Fibroblast of lung (primary cell): ENCODE data around the gene ANK2. TPM values are rescaled to one million over a fixed set of nuclear protein-coding genes. Genes with fewer than 3 reads are reported as not detected.
"Not testable (repeated sequence)": the region's sequence is repeated elsewhere in the genome, so short reads cannot be mapped to it uniquely, and the experiment has no call there.

Experiments used
- DNase-seq, 2 donors: peaks; one replicate each; pipeline versions ENCODE4 v3.0.0 to v3.0.0-alpha.2; 2010; ENCODE audit warnings: low read depth in 2 of 2
- H2AFZ ChIP-seq: 2 replicates; pipeline ENCODE4 v1.5.1; 2012; ENCODE audit warnings: low read length, control low read depth, inconsistent platforms
- H3K27ac ChIP-seq: 2 replicates; pipeline ENCODE4 v1.5.1; 2011; ENCODE audit warnings: low read length, control low read depth; ENCODE audit not compliant: insufficient read depth
- H3K27me3 ChIP-seq: 2 replicates; pipeline ENCODE4 v1.5.1; 2011; ENCODE audit warnings: mild to moderate bottlenecking, low read length; ENCODE audit not compliant: control insufficient read depth, insufficient read depth
- H3K36me3 ChIP-seq: 2 replicates; pipeline ENCODE4 v1.5.1; 2011; ENCODE audit warnings: low read length; ENCODE audit not compliant: control insufficient read depth, insufficient read depth
- H3K4me1 ChIP-seq: 2 replicates; pipeline ENCODE4 v1.5.1; 2011; ENCODE audit warnings: low read length; ENCODE audit not compliant: control insufficient read depth, insufficient read depth; ENCODE audit errors: extremely low read depth
- H3K4me2 ChIP-seq: 2 replicates; pipeline ENCODE4 v1.5.1; 2011; ENCODE audit warnings: low read length, control low read depth; ENCODE audit not compliant: insufficient read depth; ENCODE audit errors: extremely low read depth
- H3K4me3 ChIP-seq, 4 experiments: fragments of 200-600 bp in 1 of 4; sonication (generic) in 1 of 4; replicated peaks in 1 of 4; 2 replicates each; pipeline ENCODE4 v1.5.1; 2011 to 2016; ENCODE audit warnings: low read length in 4 of 4, low read depth in 3 of 4, mild to moderate bottlenecking in 3 of 4, control low read depth in 2 of 4, inconsistent platforms in 1 of 4, mixed read lengths in 1 of 4; ENCODE audit not compliant: insufficient read depth in 1 of 4; ENCODE audit errors: control extremely low read depth in 1 of 4
- H3K79me2 ChIP-seq: 2 replicates; pipeline ENCODE4 v1.5.1; 2012; ENCODE audit warnings: mild to moderate bottlenecking, low read length, inconsistent platforms; ENCODE audit not compliant: control insufficient read depth, insufficient read depth
- H3K9ac ChIP-seq: 2 replicates; pipeline ENCODE4 v1.5.1; 2011; ENCODE audit warnings: mild to moderate bottlenecking, low read length, control low read depth; ENCODE audit not compliant: insufficient read depth
- H3K9me3 ChIP-seq: 2 replicates; pipeline ENCODE4 v1.5.1; 2012; ENCODE audit warnings: low read depth, low read length; ENCODE audit not compliant: control insufficient read depth, insufficient read depth
- H4K20me1 ChIP-seq: 2 replicates; pipeline ENCODE4 v1.5.1; 2011; ENCODE audit warnings: low read length; ENCODE audit not compliant: control insufficient read depth, insufficient read depth; ENCODE audit errors: extremely low read depth
- EZH2 ChIP-seq: IDR thresholded peaks from 2 replicates; pipeline ENCODE4 v1.5.1; 2012; ENCODE audit warnings: low read length, control low read depth, mild to moderate bottlenecking; ENCODE audit errors: missing control alignments
- polyA plus RNA-seq, 2 donors: library from polyadenylated mRNA; depleted of rRNA in 1 of 2; stranded (reverse) in 1 of 2; unstranded in 1 of 2; fragments of >200 nt; gene quantifications; 2 replicates each; pipeline ENCODE4 v1.2.1, GENCODE V29; 2011 to 2012; ENCODE audit warnings: missing spikeins in 1 of 2
- total RNA-seq: library from RNA; depleted of rRNA; stranded (reverse); fragments of >200 nt; gene quantifications from 2 replicates; pipeline ENCODE4 v1.2.1, GENCODE V29; 2014
- TF ChIP-seq, protein P1 (sequence below), 2 donors: IDR thresholded peaks in 1 of 2; conservative IDR thresholded peaks in 1 of 2; 1 replicate in 1 of 2; 2 replicates in 1 of 2; pipeline ENCODE4 v1.5.1; 2011 to 2012; ENCODE audit warnings: low read length in 2 of 2, control low read depth in 1 of 2, inconsistent platforms in 1 of 2, low read depth in 1 of 2, mild to moderate bottlenecking in 1 of 2

Gene ANK2
- total and polyA plus RNA-seq, 2 donors (not counting 1 experiment from before 2014, with no cell fraction given), result 10.9 to 95.1 TPM

DNA sequence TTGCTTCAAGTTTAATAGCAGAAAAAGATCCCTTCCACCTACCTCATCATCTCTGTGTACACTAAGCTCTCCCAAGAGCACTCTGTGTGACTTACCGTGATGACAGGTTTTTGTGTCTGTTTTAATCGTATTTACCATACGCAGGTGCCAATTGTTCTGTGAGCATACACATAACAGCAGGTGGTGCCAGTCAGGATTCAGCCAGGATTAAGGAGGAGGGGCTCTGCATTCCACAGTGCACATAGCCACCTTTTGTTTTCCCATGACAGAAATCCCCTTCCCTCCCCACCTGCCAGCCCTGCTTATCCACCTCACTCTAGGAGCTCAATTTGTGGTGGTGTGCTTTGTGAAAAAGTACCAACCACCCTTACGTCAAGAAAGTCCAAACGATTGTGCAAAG is 14.8 kb downstream of the ANK2 start:
- Histone ChIP-seq H3K27me3 (peaks cover 3% of the 10 kb centered on the region), H2AFZ (no peak overlapping the region), H3K9me3 (no peaks in the 10 kb centered on the region), H3K36me3 (no peaks in the 10 kb centered on the region), H3K9ac (no peak overlapping the region), H3K4me2 (no peak overlapping the region), H3K4me3 (no peak overlapping the region), H3K27ac (no peak overlapping the region), H4K20me1 (no peaks in the 10 kb centered on the region), H3K4me1 (no peaks in the 10 kb centered on the region), H3K79me2 (no peaks in the 10 kb centered on the region)
- DNase-seq, result no peak
- TF ChIP-seq, protein P1, sequence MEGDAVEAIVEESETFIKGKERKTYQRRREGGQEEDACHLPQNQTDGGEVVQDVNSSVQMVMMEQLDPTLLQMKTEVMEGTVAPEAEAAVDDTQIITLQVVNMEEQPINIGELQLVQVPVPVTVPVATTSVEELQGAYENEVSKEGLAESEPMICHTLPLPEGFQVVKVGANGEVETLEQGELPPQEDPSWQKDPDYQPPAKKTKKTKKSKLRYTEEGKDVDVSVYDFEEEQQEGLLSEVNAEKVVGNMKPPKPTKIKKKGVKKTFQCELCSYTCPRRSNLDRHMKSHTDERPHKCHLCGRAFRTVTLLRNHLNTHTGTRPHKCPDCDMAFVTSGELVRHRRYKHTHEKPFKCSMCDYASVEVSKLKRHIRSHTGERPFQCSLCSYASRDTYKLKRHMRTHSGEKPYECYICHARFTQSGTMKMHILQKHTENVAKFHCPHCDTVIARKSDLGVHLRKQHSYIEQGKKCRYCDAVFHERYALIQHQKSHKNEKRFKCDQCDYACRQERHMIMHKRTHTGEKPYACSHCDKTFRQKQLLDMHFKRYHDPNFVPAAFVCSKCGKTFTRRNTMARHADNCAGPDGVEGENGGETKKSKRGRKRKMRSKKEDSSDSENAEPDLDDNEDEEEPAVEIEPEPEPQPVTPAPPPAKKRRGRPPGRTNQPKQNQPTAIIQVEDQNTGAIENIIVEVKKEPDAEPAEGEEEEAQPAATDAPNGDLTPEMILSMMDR (conservative IDR thresholded peaks at IDR 0.05 in 1 of 2, IDR thresholded peaks at IDR 0.05 in 1 of 2; ENCODE audit: low read depth in 1 of 2, low read length in 2 of 2), result no peak

DNA sequence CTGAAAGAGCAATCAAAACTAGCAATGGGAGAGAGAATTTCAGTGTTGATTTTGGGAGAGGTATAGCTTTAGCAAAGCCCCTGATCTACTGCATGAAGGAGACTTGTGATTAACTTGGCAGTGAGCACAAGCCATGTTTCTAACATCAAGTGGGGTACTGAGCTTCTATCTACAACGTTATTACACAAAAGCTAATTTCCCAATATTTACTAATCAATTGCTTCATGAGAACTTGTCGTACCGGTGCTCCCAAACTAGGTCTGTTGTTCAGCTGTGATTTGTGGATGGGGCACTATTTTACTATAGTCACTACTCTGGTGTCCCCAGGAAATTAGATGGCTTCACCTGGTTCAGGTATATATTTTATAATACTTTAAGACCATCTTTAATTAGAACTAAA is 16.2 kb downstream of the ANK2 start:
- Histone ChIP-seq H3K4me3 (no peak overlapping the region), H3K9ac (no peak overlapping the region), H3K4me2 (no peak overlapping the region), H3K4me1 (no peaks in the 10 kb centered on the region), H4K20me1 (no peaks in the 10 kb centered on the region), H3K36me3 (no peaks in the 10 kb centered on the region), H2AFZ (no peak overlapping the region), H3K27ac (no peak overlapping the region), H3K27me3 (peaks cover 3% of the 10 kb centered on the region), H3K9me3 (no peaks in the 10 kb centered on the region), H3K79me2 (no peaks in the 10 kb centered on the region)
- TF ChIP-seq, protein P1 (conservative IDR thresholded peaks at IDR 0.05 in 1 of 2, IDR thresholded peaks at IDR 0.05 in 1 of 2; ENCODE audit: low read depth in 1 of 2, low read length in 2 of 2), result no peak
- no peak for TF ChIP-seq EZH2
- no peak for DNase-seq

DNA sequence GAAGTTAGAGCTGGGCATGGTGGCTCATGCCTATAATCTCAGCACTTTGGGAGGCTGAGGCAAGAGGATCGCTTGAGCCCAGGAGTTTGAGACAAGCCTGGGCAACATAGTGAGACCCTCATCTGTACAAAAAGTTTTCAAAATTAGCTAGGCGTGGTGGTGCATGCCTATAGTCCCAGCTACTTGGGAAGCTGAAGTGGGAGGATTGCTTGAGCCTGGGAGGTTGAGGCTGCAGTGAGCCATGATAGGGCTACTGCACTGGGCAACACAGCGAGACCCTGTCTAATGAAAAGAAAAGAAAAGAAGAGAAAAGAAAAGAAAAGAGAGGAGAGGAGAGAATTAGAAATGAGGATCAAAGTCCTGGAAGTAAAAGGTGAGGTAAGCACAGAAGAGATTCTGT is 19.3 kb downstream of the ANK2 start:
- H3K4me1 ChIP-seq, H3K27me3 ChIP-seq, H2AFZ ChIP-seq, H3K4me3 ChIP-seq, H3K27ac ChIP-seq, H3K79me2 ChIP-seq, H3K36me3 ChIP-seq, H3K9ac ChIP-seq, DNase-seq, H3K4me2 ChIP-seq, H3K9me3 ChIP-seq, H4K20me1 ChIP-seq: not testable (repeated sequence)
